Activated T-helper 1 cell treated with anti-CD3 and anti-CD28 coated beads, Interleukin-2, amount 50 U/mL, for 16 hours (primary cell): ENCODE data around the gene ITGA7.
A peak's percentile ranks its signal among the peaks of the same experiment; 100 is the strongest.

Source experiments
- DNase-seq, 2 donors: peaks; one replicate each; pipeline ENCODE4 v3.0.0-alpha.2; 2020; ENCODE audit warnings: low read depth in 1 of 2, low spot score in 1 of 2

Gene ITGA7, protein sequence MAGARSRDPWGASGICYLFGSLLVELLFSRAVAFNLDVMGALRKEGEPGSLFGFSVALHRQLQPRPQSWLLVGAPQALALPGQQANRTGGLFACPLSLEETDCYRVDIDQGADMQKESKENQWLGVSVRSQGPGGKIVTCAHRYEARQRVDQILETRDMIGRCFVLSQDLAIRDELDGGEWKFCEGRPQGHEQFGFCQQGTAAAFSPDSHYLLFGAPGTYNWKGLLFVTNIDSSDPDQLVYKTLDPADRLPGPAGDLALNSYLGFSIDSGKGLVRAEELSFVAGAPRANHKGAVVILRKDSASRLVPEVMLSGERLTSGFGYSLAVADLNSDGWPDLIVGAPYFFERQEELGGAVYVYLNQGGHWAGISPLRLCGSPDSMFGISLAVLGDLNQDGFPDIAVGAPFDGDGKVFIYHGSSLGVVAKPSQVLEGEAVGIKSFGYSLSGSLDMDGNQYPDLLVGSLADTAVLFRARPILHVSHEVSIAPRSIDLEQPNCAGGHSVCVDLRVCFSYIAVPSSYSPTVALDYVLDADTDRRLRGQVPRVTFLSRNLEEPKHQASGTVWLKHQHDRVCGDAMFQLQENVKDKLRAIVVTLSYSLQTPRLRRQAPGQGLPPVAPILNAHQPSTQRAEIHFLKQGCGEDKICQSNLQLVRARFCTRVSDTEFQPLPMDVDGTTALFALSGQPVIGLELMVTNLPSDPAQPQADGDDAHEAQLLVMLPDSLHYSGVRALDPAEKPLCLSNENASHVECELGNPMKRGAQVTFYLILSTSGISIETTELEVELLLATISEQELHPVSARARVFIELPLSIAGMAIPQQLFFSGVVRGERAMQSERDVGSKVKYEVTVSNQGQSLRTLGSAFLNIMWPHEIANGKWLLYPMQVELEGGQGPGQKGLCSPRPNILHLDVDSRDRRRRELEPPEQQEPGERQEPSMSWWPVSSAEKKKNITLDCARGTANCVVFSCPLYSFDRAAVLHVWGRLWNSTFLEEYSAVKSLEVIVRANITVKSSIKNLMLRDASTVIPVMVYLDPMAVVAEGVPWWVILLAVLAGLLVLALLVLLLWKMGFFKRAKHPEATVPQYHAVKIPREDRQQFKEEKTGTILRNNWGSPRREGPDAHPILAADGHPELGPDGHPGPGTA

DNA sequence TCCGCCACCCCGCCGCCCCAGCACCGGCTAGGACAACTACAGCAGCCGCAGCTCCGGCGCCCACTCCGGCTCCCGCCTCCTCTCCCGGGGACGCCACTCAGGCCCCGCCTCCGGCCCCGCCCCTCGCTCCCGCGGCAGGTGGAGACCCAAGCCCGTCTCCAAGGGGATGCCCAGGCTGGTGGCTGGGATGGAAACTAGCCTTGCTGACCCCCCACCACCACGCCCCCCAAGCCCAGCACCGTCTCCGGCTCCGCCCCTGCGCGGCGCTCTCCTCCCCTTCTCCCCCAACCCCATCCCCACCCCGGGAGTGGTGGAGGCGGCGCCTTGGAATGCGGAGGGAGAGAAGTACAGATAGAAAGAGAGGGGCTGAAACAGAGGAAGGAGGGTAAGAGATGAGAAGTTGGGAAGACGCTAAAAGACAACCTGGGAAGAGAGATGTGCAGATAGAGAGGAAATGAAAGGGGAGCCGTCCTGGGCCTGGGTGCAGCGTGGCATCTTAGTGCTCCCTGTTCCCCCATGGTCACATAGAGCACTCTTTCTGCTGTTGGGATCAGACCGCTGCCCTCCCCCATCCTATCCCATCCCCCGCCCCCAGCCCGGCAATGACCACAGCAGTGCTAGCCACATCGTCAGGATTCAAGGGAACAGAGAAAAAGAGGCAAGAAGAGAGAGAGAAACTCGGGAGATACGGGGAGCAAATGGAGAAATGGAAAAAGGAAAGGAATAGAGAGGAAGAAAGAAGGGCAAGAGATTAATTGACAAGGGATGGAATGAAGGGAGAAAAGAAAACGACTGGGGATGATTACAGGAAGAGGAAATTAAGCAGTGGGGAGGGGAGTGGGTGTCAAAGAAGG is at the start of gene ITGA7:
Gene ITGA7 (minus strand): TSS at position 64 of the 854 bp plus-strand sequence. CDS start 222 bp downstream, outside the sequence.
- DNase-seq: peak; percentile 32 to 47

DNA sequence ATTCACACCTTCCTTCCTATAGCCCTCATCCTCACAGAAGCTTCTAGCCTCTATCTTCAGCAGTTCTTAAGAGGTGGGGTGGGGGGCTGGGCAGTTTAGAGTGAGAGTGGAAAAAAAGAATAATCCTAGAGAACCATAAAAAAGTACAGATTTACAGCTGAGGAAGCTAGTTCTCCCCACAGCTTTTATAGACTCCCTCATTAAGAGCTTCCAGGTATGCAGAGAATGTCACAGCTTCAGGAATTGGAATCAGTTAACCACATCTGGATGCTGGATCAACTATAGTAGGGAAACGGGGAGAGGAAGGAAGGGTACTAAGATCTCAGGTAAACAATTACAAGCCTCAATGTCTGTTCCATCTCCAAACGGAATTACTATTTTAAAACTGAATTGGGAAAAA is 47.5 kb upstream of the ITGA7 start:
- DNase-seq: no peak

DNA sequence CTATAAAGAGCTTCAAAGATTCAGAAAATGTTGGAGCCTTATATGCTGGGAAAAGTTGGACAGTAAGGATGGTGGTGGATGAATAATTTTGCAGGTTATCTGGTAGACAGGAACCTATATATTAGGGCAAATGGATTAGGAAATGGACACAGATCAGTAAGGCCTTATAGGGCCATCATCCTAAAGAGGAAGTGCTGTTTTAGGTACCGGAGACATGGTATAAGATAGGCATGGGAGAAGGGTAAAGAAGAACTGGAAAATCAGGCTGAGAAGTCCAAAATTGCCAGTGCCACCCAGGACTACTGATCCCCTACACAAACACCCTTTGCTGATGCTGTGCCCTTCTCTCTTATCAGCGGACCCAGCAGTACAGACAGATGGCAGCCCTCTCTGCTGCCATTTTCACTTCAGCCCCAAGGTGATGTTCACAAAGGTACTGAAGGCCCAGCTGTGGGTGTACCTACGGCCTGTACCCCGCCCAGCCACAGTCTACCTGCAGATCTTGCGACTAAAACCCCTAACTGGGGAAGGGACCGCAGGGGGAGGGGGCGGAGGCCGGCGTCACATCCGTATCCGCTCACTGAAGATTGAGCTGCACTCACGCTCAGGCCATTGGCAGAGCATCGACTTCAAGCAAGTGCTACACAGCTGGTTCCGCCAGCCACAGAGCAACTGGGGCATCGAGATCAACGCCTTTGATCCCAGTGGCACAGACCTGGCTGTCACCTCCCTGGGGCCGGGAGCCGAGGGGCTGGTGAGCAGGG is 40.7 kb upstream of the ITGA7 start:
- no peak for DNase-seq

DNA sequence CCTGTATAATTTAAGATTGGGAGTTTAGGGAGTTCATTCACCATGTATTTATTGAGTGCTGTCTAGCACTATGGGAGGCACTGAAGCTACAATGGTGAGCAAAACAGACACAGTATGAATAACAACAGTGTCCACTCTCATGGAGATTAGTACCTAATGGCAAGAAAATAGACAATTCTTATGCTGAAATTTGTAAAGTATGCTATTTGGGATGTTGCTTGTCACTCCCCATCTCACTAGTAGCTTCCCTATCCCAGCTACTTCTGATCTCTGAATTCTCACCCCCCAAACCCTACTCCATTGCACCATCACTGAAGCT is 39.2 kb upstream of the ITGA7 start:
- DNase-seq: no peak

DNA sequence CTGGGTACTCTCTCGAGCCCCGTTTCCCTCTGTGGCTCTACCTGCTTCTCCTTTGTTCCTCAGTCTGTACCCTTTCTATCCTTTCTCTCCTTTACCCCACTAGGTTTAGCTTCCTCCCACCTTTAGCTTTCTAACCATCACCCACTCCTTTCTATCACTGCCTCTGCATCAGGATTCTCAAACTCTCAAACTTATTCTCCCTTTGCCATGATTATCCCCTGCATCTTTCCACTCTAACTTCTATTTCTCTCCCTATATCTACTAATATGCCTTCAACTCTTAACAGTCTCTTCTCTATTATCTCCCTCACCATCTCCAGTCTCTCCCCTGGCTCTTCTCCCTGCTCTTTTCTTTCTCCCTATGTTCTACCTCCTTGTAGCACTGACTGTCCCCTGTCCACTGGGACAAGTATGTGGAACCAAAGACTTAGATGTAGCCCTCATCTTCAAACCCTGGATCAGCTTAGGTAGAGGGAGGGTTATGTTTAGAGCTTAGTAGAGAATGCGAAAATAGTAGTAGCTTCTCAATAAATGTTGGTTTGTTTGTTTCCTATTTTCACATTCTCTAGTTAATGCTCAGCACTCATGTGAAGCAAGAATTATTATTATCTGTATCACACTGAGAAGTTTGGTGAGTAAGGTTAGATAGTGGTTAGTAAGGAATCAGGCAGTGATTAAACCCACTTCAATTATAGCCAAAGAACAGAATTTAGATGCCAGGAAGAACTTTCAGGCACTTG is 38.6 kb upstream of the ITGA7 start:
- DNase-seq: no peak

DNA sequence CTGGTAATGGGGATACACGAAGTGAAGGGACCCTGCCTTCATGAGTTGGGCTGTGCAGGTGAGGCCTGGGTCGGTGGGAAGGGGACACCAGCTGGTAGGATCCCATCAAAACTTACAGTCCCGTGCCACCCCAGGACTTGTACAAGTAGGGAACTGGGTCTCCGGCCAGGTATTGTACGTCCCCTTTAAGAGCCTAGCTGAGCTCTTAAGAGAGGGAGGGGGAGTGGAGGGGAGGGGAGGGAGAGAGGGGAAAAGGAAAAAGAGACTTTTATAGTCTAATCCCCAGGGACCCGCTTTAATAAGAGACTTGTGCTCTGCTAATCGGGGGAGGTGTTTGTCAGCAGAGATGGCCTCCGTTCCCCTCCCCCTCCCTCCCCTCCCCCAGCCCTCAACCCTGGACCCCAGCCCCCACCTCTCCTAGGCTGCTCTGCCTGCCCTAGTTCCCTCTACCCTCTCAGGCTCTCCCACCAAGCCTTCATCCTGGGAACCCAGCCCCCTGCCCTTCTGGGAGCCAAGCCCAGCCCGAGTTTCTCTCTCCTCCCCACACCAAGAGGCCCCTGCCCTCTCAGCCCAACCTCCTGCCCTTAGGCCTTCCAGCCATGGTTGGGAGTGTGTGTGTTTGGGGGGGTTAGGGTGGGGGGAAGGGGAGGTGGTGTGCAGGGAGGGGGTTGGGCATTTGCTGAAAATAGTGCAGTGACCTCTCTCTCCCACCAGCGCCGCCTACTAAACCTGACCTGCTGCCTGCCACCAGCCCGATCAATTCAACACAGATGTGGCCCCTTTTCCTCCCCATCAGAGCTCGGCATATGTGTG is 37.9 kb upstream of the ITGA7 start:
- DNase-seq: no peak

DNA sequence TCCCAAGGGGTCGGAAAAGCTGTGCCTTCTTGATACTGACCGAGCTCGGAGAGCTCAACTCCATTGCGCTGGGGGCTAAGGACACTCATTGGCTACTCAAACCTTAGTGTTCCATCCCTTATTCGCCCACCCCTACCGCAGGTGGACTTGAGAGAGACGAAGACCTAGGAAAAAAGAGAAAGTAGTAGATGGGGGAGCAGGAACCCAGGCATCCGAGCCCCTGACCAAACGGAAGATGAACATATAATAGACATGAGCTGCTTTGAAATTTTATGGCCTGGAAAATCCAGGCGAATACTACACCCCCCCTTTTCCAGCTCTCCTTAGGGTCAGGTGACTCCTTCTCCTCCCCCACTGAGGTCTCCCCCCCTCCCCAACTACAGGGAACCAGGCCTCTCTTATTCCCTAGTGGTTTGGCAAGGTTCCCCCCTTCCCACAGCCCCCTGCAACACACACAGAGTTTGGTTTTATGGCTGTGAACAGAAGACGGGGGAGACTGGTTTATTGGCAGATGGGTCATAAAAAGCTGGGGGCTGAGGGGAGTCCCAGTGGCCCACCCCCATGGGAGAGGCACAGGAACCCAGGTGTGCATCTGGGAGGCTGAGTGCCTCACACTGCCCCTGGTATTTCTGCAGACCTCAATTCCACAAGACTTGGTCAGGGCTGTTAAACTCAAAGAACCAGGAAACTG is 36.8 kb upstream of the ITGA7 start:
- DNase-seq: no peak

DNA sequence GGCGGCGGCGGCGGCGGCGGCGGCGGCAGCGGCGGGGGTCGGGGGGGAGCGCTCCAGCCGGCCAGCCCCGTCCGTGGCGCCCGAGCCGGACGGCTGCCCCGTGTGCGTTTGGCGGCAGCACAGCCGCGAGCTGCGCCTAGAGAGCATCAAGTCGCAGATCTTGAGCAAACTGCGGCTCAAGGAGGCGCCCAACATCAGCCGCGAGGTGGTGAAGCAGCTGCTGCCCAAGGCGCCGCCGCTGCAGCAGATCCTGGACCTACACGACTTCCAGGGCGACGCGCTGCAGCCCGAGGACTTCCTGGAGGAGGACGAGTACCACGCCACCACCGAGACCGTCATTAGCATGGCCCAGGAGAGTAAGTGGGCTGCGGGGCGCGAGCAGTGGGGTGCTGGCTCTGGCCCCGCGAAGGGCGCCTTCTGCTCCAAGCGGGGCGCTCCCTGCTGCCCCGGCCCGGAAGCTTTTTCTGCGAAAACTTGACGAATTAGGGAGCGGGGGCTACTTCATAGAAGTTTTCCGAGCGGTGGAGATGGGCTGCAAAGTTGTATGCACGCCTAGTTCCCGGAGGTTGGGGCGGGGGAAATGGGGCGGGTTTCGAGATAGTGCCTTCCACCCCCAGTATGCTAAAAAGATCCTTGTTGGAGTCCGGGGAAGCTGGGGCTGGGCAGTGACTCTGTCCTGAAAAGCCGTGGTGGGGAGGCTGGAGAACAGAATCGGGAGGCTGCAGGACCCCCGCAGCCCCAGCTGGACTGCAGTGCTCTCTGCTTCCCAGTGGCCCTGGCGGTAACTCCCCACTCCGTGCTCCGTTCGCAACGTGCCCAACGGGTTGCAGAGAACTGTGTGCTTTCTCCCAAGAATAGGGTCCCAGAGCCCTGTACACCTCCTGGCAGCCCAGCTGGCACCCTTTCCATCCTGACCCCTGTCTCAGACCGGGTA is 36.0 kb upstream of the ITGA7 start:
- DNase-seq: peak in 1 of 2 donors; percentile 26

DNA sequence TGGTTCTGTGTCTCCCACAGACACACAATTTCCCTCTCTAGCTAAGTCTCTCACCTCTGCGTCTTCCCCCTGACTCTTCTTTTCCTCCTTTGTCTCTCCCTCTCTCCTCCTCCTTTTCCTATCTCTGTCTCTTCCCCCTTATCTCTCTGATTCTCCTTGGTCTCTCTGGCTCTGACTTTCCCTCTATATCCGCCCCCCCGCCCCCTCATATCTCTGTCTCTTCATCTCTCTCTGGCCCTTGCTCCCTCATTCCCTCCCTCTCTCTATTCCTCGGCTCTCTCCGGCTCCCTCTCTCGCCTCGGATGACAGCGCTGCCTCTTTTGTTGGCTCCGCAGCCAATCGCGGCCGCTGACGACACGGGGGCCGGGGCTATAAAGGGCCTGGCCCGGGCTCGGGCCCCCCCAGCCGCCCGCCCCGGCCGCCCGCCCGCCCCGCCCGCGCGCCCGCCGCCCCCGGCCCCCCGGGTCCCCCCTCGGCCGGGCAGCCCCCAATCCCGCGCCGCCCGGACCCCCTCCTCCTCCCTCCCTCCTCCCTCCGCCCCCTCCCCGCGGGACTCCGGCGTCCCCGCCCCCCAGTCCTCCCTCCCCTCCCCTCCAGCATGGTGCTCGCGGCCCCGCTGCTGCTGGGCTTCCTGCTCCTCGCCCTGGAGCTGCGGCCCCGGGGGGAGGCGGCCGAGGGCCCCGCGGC is 35.2 kb upstream of the ITGA7 start, which contains the start of gene GDF11:
Gene GDF11 (plus strand): TSS at position 404 of the 687 bp plus-strand sequence. CDS start 195 bp downstream, at position 599.
- DNase-seq: peak; percentile 51 to 65

DNA sequence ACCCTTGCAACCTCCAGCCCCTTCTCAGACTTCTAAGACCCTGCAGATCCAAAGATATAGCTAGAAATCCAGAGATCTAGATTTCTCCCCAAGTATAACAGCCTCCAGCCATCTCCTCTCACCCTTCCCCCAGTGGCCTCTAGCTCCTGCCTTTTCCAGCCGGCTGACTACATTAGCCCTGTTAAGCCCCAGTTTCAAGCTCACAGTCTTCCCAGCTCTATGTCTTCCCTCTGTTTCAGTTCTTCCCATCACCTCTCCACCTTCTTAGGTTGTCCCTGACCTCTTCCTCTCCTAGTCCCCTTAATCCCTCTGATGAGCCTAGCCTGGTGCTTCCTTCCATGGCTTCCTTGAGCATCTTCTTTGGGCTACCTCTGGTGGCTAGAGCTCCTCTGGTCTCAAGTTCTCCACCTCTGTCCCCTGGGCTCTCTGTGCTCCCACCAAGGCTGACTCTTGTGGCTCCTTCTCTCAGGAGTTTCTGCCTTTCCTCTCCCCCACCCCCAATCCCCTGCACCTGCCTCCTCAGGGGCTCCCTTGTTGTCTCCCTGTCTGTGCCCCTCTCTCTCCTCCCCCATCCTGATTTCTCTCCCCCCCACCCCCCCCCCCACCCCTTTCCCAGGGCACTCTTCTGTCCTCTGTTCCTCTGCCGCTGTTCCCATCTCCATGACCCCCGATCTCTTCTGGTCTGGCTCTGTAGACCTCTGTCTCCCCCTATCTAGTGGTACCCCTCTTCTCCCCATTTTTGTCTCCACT is 34.4 kb upstream of the ITGA7 start:
- no peak for DNase-seq

DNA sequence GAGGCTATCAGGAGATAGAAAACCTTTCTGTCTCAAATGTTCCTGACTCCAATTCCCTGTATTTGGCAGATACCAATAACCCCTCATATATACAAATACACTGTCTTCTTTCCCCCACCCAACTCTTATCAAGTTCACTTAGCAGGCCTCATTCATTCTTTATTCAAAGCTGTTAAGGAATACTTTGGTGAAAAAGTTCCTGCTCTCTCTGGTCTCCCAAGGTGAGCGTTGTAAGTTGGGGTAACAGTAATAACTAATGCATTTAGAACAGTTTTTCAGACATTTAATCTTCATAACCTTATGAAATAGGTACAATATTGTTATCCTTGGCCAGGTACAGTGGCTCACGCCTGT is 31.3 kb upstream of the ITGA7 start:
- no peak for DNase-seq

DNA sequence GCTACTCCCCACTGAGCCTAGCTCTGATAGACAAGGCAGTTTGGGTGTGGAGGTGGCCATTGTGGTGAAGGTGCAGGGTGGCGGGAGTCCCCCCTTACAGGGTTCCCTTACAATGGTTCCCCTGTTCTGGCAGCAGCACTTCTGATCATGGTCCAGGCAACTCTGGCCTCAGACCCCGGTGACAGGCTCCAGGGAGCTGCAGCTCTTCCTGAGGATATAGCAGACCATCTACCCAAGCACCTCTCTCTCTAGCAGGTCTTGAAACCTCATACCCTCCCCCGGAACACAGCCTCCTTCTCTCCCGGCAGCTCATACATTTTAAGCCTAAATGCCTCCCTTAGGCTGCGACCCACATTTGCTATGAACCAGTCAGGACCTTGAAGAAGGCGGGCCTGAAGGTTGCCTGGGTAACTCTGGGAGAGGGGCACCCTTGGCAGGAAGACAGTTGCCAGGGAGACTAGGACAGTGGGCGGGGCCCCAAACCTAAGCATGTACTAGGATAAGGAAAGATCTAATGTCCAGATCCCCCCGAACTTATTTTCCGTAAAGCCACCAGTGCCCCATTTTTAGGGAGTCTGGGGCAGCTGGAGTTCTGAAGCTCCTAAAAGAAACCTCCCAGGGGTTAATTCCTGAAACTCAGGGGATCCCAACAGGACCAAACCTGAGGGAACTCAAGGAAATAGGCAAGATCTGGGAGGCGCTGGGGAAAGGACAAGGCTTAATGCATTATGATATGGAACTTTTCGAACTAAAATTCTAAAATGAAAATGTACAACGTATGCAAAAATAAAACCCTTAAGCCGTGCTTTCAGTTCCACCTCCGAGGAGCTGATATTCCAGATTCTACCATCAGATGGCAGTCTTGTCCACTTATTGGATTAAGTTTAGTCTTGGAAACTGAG is 30.7 kb upstream of the ITGA7 start:
- DNase-seq: peak; percentile 45

DNA sequence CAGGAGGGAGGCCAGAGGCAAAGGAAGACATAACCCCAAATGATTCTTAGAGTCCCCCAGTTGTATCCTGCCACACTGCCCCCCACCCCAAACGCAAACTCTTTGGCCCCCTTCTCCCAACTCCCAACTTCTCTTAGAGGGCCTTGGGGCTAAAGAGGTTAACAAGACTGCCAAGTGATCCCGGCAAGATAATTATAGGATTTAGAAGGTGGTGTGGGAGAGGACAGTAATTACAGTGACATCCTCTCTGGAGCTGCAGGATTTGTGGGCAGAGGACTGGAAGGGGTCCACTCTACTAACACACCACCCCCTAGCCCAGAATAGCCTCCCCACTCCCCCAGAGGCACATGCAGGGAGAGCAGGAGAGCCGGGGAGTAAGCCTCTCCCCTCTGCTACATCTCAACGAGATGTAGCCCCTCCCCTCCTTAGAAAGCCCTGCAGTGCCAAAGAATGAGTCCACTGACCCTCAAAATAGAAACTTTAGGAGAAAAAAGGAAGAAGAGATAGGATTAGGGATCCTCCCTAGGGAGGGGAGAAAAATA is 29.9 kb upstream of the ITGA7 start:
- DNase-seq: no peak
